H1 (cell line): ENCODE measurements around the gene PIGH. TPM values are rescaled to one million over a fixed set of nuclear protein-coding genes. Genes with fewer than 3 reads are reported as not detected.

ENCODE experiments used
- polyA plus RNA-seq, 7 experiments: library from polyadenylated mRNA; depleted of rRNA in 3 of 7; stranded (reverse) in 5 of 7; unstranded in 2 of 7; fragments of >200 nt in 5 of 7; fragments of 200-250 nt in 2 of 7; gene quantifications; 1 replicate in 5 of 7; 2 replicates in 1 of 7; 4 replicates in 1 of 7; pipeline versions ENCODE4 v1.2.1 to v1.2.3, GENCODE V29; 2011 to 2013; ENCODE audit warnings: missing spikeins in 2 of 7, mixed read lengths in 2 of 7
- small RNA-seq: library from polyadenylated mRNA; stranded (forward); fragments of <200 nt; extraction: miRNeasy Mini kit (QIAGEN cat#:217004); gene quantifications from one replicate; pipeline ENCODE3, GENCODE V24; 2013; ENCODE audit not compliant: insufficient read depth
- total RNA-seq: library from RNA; stranded (reverse); fragmentation: NEBNext Ultra II Directional; extraction: Animal tissue kit (Norgen Biotek cat#: 25700); gene quantifications from 2 replicates; pipeline ENCODE4 v1.2.1, GENCODE V29; 2021

Gene PIGH
- total and polyA plus RNA-seq, 2 of the 8 experiments (the other 6 are each of a cell fraction or from before 2014, with no cell fraction given), result 7.2 to 8.6 TPM

Small RNAs within 50 kb of the gene (small RNA-seq; reads per million reads assigned to genes)
- not detected for gene AL132640.3
- gene RF00019, result not detected

Other genes with a start within 250 kb of the PIGH start
- 76.3 and 76.8 TPM in 2 replicates for gene ATP6V1D, start 240.5 kb downstream of the PIGH start, total RNA-seq
- gene ATP6V1D, start 240.5 kb downstream of the PIGH start, polyA plus RNA-seq (2011; rRNA removed), result 19.1 and 45.1 TPM in 2 replicates
- gene EIF2S1, start 239.9 kb downstream of the PIGH start, total RNA-seq, result 145 and 146 TPM in 2 replicates
- 23.2 and 35.1 TPM in 2 replicates for gene EIF2S1, start 239.9 kb downstream of the PIGH start, polyA plus RNA-seq (2011; rRNA removed)
- gene PLEK2, start 188.1 kb downstream of the PIGH start, total RNA-seq, result 2.1 and 2.9 TPM in 2 replicates
- gene PLEK2, start 188.1 kb downstream of the PIGH start, polyA plus RNA-seq (2011; rRNA removed), result 0.41 and 0.49 TPM in 2 replicates
- gene TMEM229B, start 111.5 kb downstream of the PIGH start, total RNA-seq, result 0.50 and 0.73 TPM in 2 replicates
- gene TMEM229B, start 111.5 kb downstream of the PIGH start, polyA plus RNA-seq (2011; rRNA removed), result 0.85 and 1.7 TPM in 2 replicates
- 27.2 and 33.3 TPM in 2 replicates for gene PLEKHH1, start 67.0 kb downstream of the PIGH start, total RNA-seq
- gene PLEKHH1, start 67.0 kb downstream of the PIGH start, polyA plus RNA-seq (2011; rRNA removed), result 28.3 and 33.0 TPM in 2 replicates
- gene ARG2, start 19.7 kb upstream of the PIGH start, total RNA-seq, result 49.0 and 49.9 TPM in 2 replicates
- gene ARG2, start 19.7 kb upstream of the PIGH start, polyA plus RNA-seq (2011; rRNA removed), result 52.8 and 59.1 TPM in 2 replicates
- gene VTI1B, start 74.4 kb upstream of the PIGH start, total RNA-seq, result 98.7 and 104 TPM in 2 replicates
- 17.2 and 28.1 TPM in 2 replicates for gene VTI1B, start 74.4 kb upstream of the PIGH start, polyA plus RNA-seq (2011; rRNA removed)
- 104 and 112 TPM in 2 replicates for gene RDH11, start 95.5 kb upstream of the PIGH start, total RNA-seq
- 70.6 and 117 TPM in 2 replicates for gene RDH11, start 95.5 kb upstream of the PIGH start, polyA plus RNA-seq (2011; rRNA removed)
- gene RDH12, start 101.6 kb upstream of the PIGH start, total RNA-seq, result 1.1 and 1.2 TPM in 2 replicates
- 1.3 and 1.5 TPM in 2 replicates for gene RDH12, start 101.6 kb upstream of the PIGH start, polyA plus RNA-seq (2011; rRNA removed)
- gene ZFYVE26, start 216.3 kb upstream of the PIGH start, total RNA-seq, result 23.3 and 26.5 TPM in 2 replicates
- 12.6 and 13.0 TPM in 2 replicates for gene ZFYVE26, start 216.3 kb upstream of the PIGH start, polyA plus RNA-seq (2011; rRNA removed)
- 11.0 and 14.9 TPM in 2 replicates for gene RAD51B, start 219.5 kb upstream of the PIGH start, total RNA-seq
- 3.9 and 4.3 TPM in 2 replicates for gene RAD51B, start 219.5 kb upstream of the PIGH start, polyA plus RNA-seq (2011; rRNA removed)